ENCODE data around the gene GAPDH.
"Not testable (repeated sequence)": the region's sequence is repeated elsewhere in the genome, so short reads cannot be mapped to it uniquely, and the experiment has no call there.

GAPDH gene

GRCh38 chr12:6528539-6529235 lies 5.6 kb upstream of the GAPDH start:
- in situ Hi-C loops (cut with MboI; ENCODE audit: low sequenced_read_pairs) = no loop called here

GRCh38 chr12:6529291-6529737 lies 5.0 kb upstream of the GAPDH start:
- in situ Hi-C loops (cut with MboI; ENCODE audit: low sequenced_read_pairs) = no loop called here

- in situ Hi-C loops (cut with MboI; ENCODE audit: low sequenced_read_pairs) = no loop called here
Observed at GRCh38 chr12:6530576-6531260, 3.6 kb upstream of the GAPDH start.

- in situ Hi-C loops (cut with MboI; ENCODE audit: low sequenced_read_pairs) = no loop called here
Observed at GRCh38 chr12:6532051-6532926, 2.0 kb upstream of the GAPDH start.

GRCh38 chr12:6532927-6533652 lies 1.2 kb upstream of the GAPDH start:
- in situ Hi-C loops (cut with MboI; ENCODE audit: low sequenced_read_pairs) = no loop called here

GRCh38 chr12:6533653-6533922 lies 729 bp upstream of the GAPDH start:
- in situ Hi-C loops (cut with MboI; ENCODE audit: low sequenced_read_pairs) = no loop called here

GRCh38 chr12:6534695-6534944 lies 303 bp downstream of the GAPDH start:
- in situ Hi-C loops (cut with MboI; ENCODE audit: low sequenced_read_pairs) = no loop called here

GRCh38 chr12:6534945-6535696 lies 804 bp downstream of the GAPDH start:
- in situ Hi-C loops (cut with MboI; ENCODE audit: low sequenced_read_pairs) = no loop called here

GRCh38 chr12:6535697-6535946 lies 1.3 kb downstream of the GAPDH start:
- in situ Hi-C loops (cut with MboI; ENCODE audit: low sequenced_read_pairs) = no loop called here

GRCh38 chr12:6535960-6536847 lies 1.9 kb downstream of the GAPDH start:
- in situ Hi-C loops (cut with MboI; ENCODE audit: low sequenced_read_pairs) = no loop called here

- in situ Hi-C loops (cut with MboI; ENCODE audit: low sequenced_read_pairs) = no loop called here
Observed at GRCh38 chr12:6536894-6537579, 2.7 kb downstream of the GAPDH start.

GRCh38 chr12:6537580-6538419 lies 3.5 kb downstream of the GAPDH start:
- in situ Hi-C loops (cut with MboI; ENCODE audit: low sequenced_read_pairs) = not testable (repeated sequence)

GRCh38 chr12:6538420-6539313 lies 4.3 kb downstream of the GAPDH start:
- in situ Hi-C loops (cut with MboI; ENCODE audit: low sequenced_read_pairs) = no loop called here

- in situ Hi-C loops (cut with MboI; ENCODE audit: low sequenced_read_pairs) = no loop called here
Observed at GRCh38 chr12:6539314-6539682, 5.0 kb downstream of the GAPDH start.

- in situ Hi-C loops (cut with MboI; ENCODE audit: low sequenced_read_pairs) = no loop called here
Observed at GRCh38 chr12:6539707-6540134, 5.4 kb downstream of the GAPDH start.

GRCh38 chr12:6540181-6540877 lies 6.0 kb downstream of the GAPDH start:
- in situ Hi-C loops (cut with MboI; ENCODE audit: low sequenced_read_pairs) = no loop called here

Data from HL-60/S4 treated with phorbol 12-myristate 13-acetate at 8.2 ng/mL for 4 days and 3 days (cell line).